HEK293 (cell line): ENCODE data around the gene BTBD9.
A peak's percentile ranks its signal among the peaks of the same experiment; 100 is the strongest.

Source experiments
- CTCF ChIA-PET: fragments of 350-600 bp; formaldehyde crosslinking; extraction: SDS; loops from one replicate; lab custom pipeline; 2021; ENCODE audit warnings: antibody characterized with exemption; lab: Yijun Ruan, JAX
- POLR2A ChIA-PET: fragments of 300-600 bp; formaldehyde crosslinking; extraction: SDS; loops from one replicate; lab custom pipeline; 2020; ENCODE audit warnings: antibody characterized with exemption, inconsistent platforms; lab: Yijun Ruan, JAX
- H3K27ac ChIP-seq: fragments of 200-500 bp; sonication (Bioruptor generic); 2 replicates; pipeline ENCODE4 v1.5.1; 2014; ENCODE audit warnings: low read depth, low read length, control low read depth, inconsistent platforms; ENCODE audit errors: extremely low read depth
- H3K36me3 ChIP-seq, 2 experiments: fragments of 200-500 bp in 1 of 2; sonication (Bioruptor generic) in 1 of 2; 1 replicate in 1 of 2; 2 replicates in 1 of 2; pipeline ENCODE4 v1.5.1; 2014 to 2017; ENCODE audit warnings: inconsistent platforms in 2 of 2, low read length in 2 of 2; ENCODE audit not compliant: control insufficient read depth in 2 of 2, insufficient read depth in 1 of 2
- H3K4me1 ChIP-seq: fragments of 200-500 bp; sonication (Bioruptor generic); 2 replicates; pipeline ENCODE4 v1.5.1; 2014; ENCODE audit warnings: mild to moderate bottlenecking, low read length, inconsistent platforms; ENCODE audit not compliant: control insufficient read depth, insufficient read depth
- H3K4me3 ChIP-seq: 2 replicates; pipeline ENCODE4 v1.5.1; 2011; ENCODE audit warnings: low read depth, mild to moderate bottlenecking, control low read depth, low read length, moderate library complexity
- H3K9me3 ChIP-seq: fragments of 200-500 bp; sonication (Bioruptor generic); 2 replicates; pipeline ENCODE4 v1.5.1; 2014; ENCODE audit warnings: low read depth, low read length, inconsistent platforms; ENCODE audit not compliant: control insufficient read depth, insufficient read depth
- BCL11A ChIP-seq: fragments of 450-650 bp; formaldehyde crosslinking; IDR thresholded peaks from 2 replicates; pipeline ENCODE4 v1.5.1; 2016; ENCODE audit warnings: low read depth, missing biosample characterization, missing genetic modification characterization
- SP3 ChIP-seq: fragments of 450-650 bp; formaldehyde crosslinking; IDR thresholded peaks from 2 replicates; pipeline ENCODE4 v1.5.1; 2016; ENCODE audit warnings: missing biosample characterization, missing genetic modification characterization
- YY1 ChIP-seq: fragments of 450-650 bp; formaldehyde crosslinking; IDR thresholded peaks from 2 replicates; pipeline ENCODE4 v1.5.1; 2018; ENCODE audit warnings: missing biosample characterization, missing genetic modification characterization
- ZBTB1 ChIP-seq: fragments of 450-650 bp; formaldehyde crosslinking; IDR thresholded peaks from 2 replicates; pipeline ENCODE4 v1.5.1; 2016; ENCODE audit warnings: missing biosample characterization, missing genetic modification characterization
- ZBTB21 ChIP-seq: fragments of 450-650 bp; formaldehyde crosslinking; IDR thresholded peaks from 2 replicates; pipeline ENCODE4 v1.5.1; 2017; ENCODE audit warnings: missing biosample characterization, missing genetic modification characterization
- ZBTB7A ChIP-seq: fragments of 450-650 bp; formaldehyde crosslinking; IDR thresholded peaks from 2 replicates; pipeline ENCODE4 v1.5.1; 2016; ENCODE audit warnings: low read depth, missing biosample characterization, missing genetic modification characterization
- ZIC2 ChIP-seq: fragments of 450-650 bp; formaldehyde crosslinking; IDR thresholded peaks from 2 replicates; pipeline ENCODE4 v1.5.1; 2016; ENCODE audit warnings: missing biosample characterization, missing genetic modification characterization
- ZNF132 ChIP-seq: fragments of 450-650 bp; formaldehyde crosslinking; IDR thresholded peaks from 2 replicates; pipeline ENCODE4 v1.5.1; 2017; ENCODE audit warnings: missing biosample characterization, missing genetic modification characterization, borderline replicate concordance
- ZNF214 ChIP-seq: fragments of 450-650 bp; formaldehyde crosslinking; IDR thresholded peaks from 2 replicates; pipeline ENCODE4 v1.5.1; 2017; ENCODE audit warnings: missing biosample characterization, mild to moderate bottlenecking, missing genetic modification characterization, borderline replicate concordance
- ZNF423 ChIP-seq: fragments of 450-650 bp; formaldehyde crosslinking; IDR thresholded peaks from 2 replicates; pipeline ENCODE4 v1.5.1; 2016; ENCODE audit warnings: missing biosample characterization, missing genetic modification characterization
- ZNF626 ChIP-seq: fragments of 450-650 bp; sonication (Bioruptor Pico); formaldehyde crosslinking; IDR thresholded peaks from 2 replicates; pipeline ENCODE4 v1.5.1; 2018; ENCODE audit warnings: missing biosample characterization, missing genetic modification characterization, inconsistent platforms
- ZNF670 ChIP-seq: fragments of 450-650 bp; formaldehyde crosslinking; IDR thresholded peaks from 2 replicates; pipeline ENCODE4 v1.5.1; 2016; ENCODE audit warnings: missing biosample characterization, missing genetic modification characterization, low read depth
- ZNF677 ChIP-seq: fragments of 450-650 bp; IDR thresholded peaks from 2 replicates; pipeline ENCODE4 v1.5.0; 2018; ENCODE audit warnings: missing biosample characterization, mild to moderate bottlenecking, missing genetic modification characterization, moderate library complexity
- ZNF768 ChIP-seq: fragments of 450-650 bp; formaldehyde crosslinking; IDR thresholded peaks from 2 replicates; pipeline ENCODE4 v1.5.1; 2018; ENCODE audit warnings: missing biosample characterization, mild to moderate bottlenecking, missing genetic modification characterization
- ZNF843 ChIP-seq: fragments of 450-650 bp; formaldehyde crosslinking; IDR thresholded peaks from 2 replicates; pipeline ENCODE4 v1.5.1; 2016; ENCODE audit warnings: missing biosample characterization, missing genetic modification characterization
- TF ChIP-seq, protein P1 (sequence below): fragments of 450-650 bp; formaldehyde crosslinking; IDR thresholded peaks from 2 replicates; pipeline ENCODE4 v1.5.1; 2016; ENCODE audit warnings: missing biosample characterization, missing genetic modification characterization
- TF ChIP-seq, protein P2 (sequence below): fragments of 450-650 bp; formaldehyde crosslinking; optimal IDR thresholded peaks from 2 replicates; pipeline ENCODE3; 2016; ENCODE audit warnings: missing biosample characterization, mild to moderate bottlenecking, missing genetic modification characterization
- TF ChIP-seq, protein P3 (sequence below): fragments of 450-650 bp; formaldehyde crosslinking; IDR thresholded peaks from 2 replicates; pipeline ENCODE4 v1.5.1; 2016; ENCODE audit warnings: missing biosample characterization, missing genetic modification characterization
- TF ChIP-seq, protein P4 (sequence below): fragments of 450-650 bp; formaldehyde crosslinking; IDR thresholded peaks from 2 replicates; pipeline ENCODE4 v1.5.1; 2017; ENCODE audit warnings: missing biosample characterization, missing genetic modification characterization

The BTBD9 gene

DNA sequence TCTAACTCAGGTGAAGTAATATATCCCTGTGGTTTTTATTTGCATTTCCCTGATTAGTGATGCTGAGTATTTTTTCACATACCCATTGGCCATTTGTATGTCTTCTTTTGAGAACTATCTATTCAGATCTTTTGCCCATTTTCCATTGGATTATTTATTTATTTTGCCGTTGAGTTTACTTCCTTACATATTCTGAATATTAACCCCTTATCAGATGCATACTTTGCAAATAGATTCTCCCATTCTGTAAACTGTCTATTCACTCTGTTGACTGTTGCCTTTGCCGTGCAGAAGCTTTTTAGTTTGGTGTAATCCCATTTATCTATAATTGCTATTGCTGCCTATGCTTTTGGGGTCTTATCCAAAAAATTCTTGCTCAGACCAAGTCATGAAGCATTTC, 336.9 kb downstream of the BTBD9 start:
- ChIA-PET POLR2A (no interaction called here), CTCF (no interaction called here)
- TF ChIP-seq ZIC2 (tag by site-specific recombination), result no peak
- TF ChIP-seq BCL11A (tag by site-specific recombination), result no peak
- TF ChIP-seq ZBTB21 (tag by site-specific recombination), result no peak
- no peak for TF ChIP-seq ZNF423 (tag by site-specific recombination)
- TF ChIP-seq YY1 (tag by site-specific recombination), result no peak
- TF ChIP-seq ZBTB1, result no peak
- TF ChIP-seq, protein P1, sequence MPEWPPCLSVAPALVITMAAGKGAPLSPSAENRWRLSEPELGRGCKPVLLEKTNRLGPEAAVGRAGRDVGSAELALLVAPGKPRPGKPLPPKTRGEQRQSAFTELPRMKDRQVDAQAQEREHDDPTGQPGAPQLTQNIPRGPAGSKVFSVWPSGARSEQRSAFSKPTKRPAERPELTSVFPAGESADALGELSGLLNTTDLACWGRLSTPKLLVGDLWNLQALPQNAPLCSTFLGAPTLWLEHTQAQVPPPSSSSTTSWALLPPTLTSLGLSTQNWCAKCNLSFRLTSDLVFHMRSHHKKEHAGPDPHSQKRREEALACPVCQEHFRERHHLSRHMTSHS (tag by site-specific recombination), result no peak
- Histone ChIP-seq H3K36me3 (no peaks in the 10 kb centered on the region), H3K9me3 (no peaks in the 10 kb centered on the region), H3K27ac (no peak overlapping the region), H3K4me3 (no peak overlapping the region), H3K4me1 (peaks cover 15% of the 10 kb centered on the region)

DNA sequence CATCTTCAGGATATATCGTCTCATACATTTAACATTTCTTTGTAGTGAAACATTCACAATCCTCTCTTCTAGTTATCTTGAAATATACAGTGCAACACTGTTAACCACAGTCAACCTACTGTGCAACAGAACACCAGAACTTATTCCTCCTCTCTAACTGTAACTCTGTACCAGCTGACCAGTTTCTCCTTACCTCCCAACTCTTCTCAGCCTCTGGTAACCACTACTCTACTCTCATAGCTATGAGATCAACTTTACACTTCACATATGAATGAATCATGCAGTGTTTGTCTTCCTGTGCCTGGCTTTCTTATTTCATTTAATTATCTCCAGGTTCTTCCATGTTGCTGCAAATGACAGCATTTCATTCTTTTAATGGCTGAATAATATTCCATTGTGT, 337.6 kb downstream of the BTBD9 start:
- CTCF ChIA-PET, result no interaction called here
- Histone ChIP-seq H3K4me1 (peaks cover 10% of the 10 kb centered on the region), H3K27ac (no peak overlapping the region), H3K4me3 (no peak overlapping the region), H3K9me3 (no peaks in the 10 kb centered on the region), H3K36me3 (no peaks in the 10 kb centered on the region)
- POLR2A ChIA-PET, result no interaction called here
- TF ChIP-seq ZNF214 (no peak), ZNF132 (tag by site-specific recombination) (no peak), ZNF670 (tag by site-specific recombination) (no peak), ZNF626 (tag by site-specific recombination) (no peak), ZBTB7A (tag by site-specific recombination) (no peak), SP3 (tag by site-specific recombination) (no peak), ZNF843 (tag by site-specific recombination) (no peak), ZNF768 (no peak)
- TF ChIP-seq, protein P2, sequence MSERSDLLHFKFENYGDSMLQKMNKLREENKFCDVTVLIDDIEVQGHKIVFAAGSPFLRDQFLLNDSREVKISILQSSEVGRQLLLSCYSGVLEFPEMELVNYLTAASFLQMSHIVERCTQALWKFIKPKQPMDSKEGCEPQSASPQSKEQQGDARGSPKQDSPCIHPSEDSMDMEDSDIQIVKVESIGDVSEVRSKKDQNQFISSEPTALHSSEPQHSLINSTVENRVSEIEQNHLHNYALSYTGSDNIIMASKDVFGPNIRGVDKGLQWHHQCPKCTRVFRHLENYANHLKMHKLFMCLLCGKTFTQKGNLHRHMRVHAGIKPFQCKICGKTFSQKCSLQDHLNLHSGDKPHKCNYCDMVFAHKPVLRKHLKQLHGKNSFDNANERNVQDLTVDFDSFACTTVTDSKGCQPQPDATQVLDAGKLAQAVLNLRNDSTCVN, result no peak

DNA sequence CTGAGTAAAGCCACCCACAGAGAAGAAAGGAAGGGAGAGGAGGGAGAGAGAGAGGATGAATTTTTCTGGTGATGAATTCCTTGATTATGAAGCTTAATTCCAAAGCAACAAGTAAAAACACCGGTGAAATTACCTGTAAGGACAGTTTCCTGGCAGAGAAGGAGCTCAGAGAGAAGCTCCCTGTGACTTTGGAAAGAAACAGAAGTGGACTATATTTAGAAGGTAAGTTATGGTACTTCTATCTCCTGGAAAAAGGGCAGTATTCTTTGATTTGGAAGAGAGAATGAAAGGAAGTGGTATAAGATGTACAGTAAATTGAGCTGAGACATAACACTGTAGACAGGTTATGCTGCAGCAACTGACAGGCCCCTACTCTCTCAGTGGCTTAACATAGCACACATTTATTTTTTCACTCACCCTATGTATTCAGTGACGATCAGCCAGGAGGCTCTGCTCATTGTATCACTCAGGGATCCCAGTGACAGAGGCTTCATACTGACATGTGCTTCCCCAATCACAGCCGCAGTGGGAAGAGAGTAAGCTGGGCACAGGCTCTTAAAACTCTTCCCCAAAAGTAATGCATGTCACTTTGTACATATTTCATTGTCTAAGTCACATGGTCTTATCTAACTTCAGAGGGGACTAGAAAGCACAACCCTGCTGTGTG, 349.5 kb downstream of the BTBD9 start:
- ChIA-PET POLR2A (no interaction called here), CTCF (interaction anchor here (0.7 to 1.2 kb wide), 5 partner anchors 12 to 253 kb away, joined by 3 to 7 read pairs (median 3); no protein-coding TSS in a partner anchor)
- Histone ChIP-seq H3K9me3 (no peaks in the 10 kb centered on the region), H3K27ac (no peak overlapping the region), H3K36me3 (no peaks in the 10 kb centered on the region; a peak in 1 of 3 replicates), H3K4me3 (no peak overlapping the region), H3K4me1 (peaks cover 6% of the 10 kb centered on the region)
- TF ChIP-seq, protein P3, sequence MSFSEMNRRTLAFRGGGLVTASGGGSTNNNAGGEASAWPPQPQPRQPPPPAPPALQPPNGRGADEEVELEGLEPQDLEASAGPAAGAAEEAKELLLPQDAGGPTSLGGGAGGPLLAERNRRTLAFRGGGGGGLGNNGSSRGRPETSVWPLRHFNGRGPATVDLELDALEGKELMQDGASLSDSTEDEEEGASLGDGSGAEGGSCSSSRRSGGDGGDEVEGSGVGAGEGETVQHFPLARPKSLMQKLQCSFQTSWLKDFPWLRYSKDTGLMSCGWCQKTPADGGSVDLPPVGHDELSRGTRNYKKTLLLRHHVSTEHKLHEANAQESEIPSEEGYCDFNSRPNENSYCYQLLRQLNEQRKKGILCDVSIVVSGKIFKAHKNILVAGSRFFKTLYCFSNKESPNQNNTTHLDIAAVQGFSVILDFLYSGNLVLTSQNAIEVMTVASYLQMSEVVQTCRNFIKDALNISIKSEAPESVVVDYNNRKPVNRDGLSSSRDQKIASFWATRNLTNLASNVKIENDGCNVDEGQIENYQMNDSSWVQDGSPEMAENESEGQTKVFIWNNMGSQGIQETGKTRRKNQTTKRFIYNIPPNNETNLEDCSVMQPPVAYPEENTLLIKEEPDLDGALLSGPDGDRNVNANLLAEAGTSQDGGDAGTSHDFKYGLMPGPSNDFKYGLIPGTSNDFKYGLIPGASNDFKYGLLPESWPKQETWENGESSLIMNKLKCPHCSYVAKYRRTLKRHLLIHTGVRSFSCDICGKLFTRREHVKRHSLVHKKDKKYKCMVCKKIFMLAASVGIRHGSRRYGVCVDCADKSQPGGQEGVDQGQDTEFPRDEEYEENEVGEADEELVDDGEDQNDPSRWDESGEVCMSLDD, result no peak
- no peak for TF ChIP-seq ZNF677 (tag by site-specific recombination)
- TF ChIP-seq, protein P4, sequence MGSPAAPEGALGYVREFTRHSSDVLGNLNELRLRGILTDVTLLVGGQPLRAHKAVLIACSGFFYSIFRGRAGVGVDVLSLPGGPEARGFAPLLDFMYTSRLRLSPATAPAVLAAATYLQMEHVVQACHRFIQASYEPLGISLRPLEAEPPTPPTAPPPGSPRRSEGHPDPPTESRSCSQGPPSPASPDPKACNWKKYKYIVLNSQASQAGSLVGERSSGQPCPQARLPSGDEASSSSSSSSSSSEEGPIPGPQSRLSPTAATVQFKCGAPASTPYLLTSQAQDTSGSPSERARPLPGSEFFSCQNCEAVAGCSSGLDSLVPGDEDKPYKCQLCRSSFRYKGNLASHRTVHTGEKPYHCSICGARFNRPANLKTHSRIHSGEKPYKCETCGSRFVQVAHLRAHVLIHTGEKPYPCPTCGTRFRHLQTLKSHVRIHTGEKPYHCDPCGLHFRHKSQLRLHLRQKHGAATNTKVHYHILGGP, result peak; percentile 54; the same call in 1 of the 2 replicates
